HG02759 (cell line): ENCODE measurements around the gene DIS3L.
"Not testable (repeated sequence)": the region's sequence is repeated elsewhere in the genome, so short reads cannot be mapped to it uniquely, and the experiment has no call there.

Experiments
- ATAC-seq: cut with Tn5 transposase; IDR thresholded peaks from one replicate; pipeline ENCODE4 v1.9.1; 2021; ENCODE audit warnings: mild to moderate bottlenecking, moderate library complexity; ENCODE audit not compliant: unreplicated experiment

Gene DIS3L

GRCh38 chr15:66276546-66276945 lies 16.8 kb upstream of the DIS3L start:
- no peak for ATAC-seq

GRCh38 chr15:66278056-66278455 lies 15.3 kb upstream of the DIS3L start:
- no peak for ATAC-seq

- no peak for ATAC-seq
Measured at GRCh38 chr15:66278671-66279070, 14.7 kb upstream of the DIS3L start.

GRCh38 chr15:66284271-66284670 lies 9.1 kb upstream of the DIS3L start:
- no peak for ATAC-seq

GRCh38 chr15:66285533-66286280 lies 7.7 kb upstream of the DIS3L start:
- ATAC-seq = no peak

- no peak for ATAC-seq
Measured at GRCh38 chr15:66287461-66288057, 5.8 kb upstream of the DIS3L start.

GRCh38 chr15:66288093-66288492 lies 5.3 kb upstream of the DIS3L start:
- no peak for ATAC-seq

- no peak for ATAC-seq
Measured at GRCh38 chr15:66288551-66289185, 4.7 kb upstream of the DIS3L start.

GRCh38 chr15:66290007-66290406 lies 3.4 kb upstream of the DIS3L start:
- ATAC-seq = no peak

GRCh38 chr15:66290518-66290917 lies 2.9 kb upstream of the DIS3L start:
- ATAC-seq = no peak

- no peak for ATAC-seq
Measured at GRCh38 chr15:66291816-66292570, 1.4 kb upstream of the DIS3L start.

GRCh38 chr15:66292571-66293418 lies 573 bp upstream of the DIS3L start:
- ATAC-seq = no peak

GRCh38 chr15:66294157-66294931 lies 976 bp downstream of the DIS3L start:
- no peak for ATAC-seq

- no peak for ATAC-seq
Measured at GRCh38 chr15:66294932-66295235, 1.5 kb downstream of the DIS3L start.

GRCh38 chr15:66296186-66296585 lies 2.8 kb downstream of the DIS3L start:
- ATAC-seq = no peak

- no peak for ATAC-seq
Measured at GRCh38 chr15:66298803-66299251, 5.5 kb downstream of the DIS3L start.

GRCh38 chr15:66302489-66303278 lies 9.3 kb downstream of the DIS3L start:
- ATAC-seq = no peak

GRCh38 chr15:66304425-66304824 lies 11.1 kb downstream of the DIS3L start:
- not testable (repeated sequence) for ATAC-seq

- ATAC-seq = no peak
Measured at GRCh38 chr15:66306381-66306780, 13.0 kb downstream of the DIS3L start.
